GM21717 (cell line): Measurements from ENCODE around the gene COL21A1.
"Not testable (repeated sequence)": the region's sequence is repeated elsewhere in the genome, so short reads cannot be mapped to it uniquely, and the experiment has no call there.

Source experiments
- ATAC-seq: cut with Tn5 transposase; IDR thresholded peaks from one replicate; pipeline ENCODE4 v1.9.1; 2021; ENCODE audit warnings: mild to moderate bottlenecking, moderate library complexity; ENCODE audit not compliant: unreplicated experiment

The COL21A1 gene

DNA sequence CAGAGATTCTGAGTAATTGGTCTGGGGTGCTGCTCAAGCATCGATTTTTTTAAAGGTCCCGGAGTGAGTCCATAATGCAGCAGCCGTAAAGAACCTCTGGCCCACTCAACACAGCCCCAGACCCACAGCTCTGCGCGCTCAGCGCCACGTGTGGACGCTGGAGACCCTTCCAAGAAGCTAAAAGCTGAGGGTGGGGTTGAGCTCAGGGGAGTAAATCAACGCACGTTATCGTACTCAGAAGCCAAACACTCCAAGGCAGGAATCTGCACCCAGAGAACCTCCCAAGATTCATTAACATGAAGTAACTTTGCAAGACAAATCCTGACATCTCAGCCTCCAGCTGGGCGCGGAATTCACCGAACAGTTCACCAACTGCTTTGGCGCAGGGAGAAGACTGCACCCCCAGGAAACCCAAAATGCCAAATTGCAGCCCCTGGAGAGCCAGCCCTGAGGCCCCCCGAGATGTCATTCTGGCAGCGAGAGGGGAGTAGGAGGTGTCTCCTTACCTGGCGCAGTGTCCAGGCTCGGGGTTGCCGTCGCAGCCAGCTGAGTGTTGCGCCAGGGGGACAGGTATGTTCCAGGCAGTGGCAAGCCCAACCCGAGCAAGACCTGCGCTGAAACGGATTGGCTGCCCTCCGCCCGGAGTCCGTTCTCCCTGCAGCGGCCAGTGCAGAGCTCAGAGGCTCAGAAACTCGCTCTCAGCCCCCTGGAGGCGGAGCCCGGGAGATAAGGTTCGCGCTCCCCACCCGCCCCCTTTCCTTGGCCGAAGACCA lies at the start of gene COL21A1:
TSS of gene COL21A1 (minus strand) at position 700 of the 773 bp plus-strand sequence. CDS start 64,962 bp downstream, outside the sequence.
- no peak for ATAC-seq

DNA sequence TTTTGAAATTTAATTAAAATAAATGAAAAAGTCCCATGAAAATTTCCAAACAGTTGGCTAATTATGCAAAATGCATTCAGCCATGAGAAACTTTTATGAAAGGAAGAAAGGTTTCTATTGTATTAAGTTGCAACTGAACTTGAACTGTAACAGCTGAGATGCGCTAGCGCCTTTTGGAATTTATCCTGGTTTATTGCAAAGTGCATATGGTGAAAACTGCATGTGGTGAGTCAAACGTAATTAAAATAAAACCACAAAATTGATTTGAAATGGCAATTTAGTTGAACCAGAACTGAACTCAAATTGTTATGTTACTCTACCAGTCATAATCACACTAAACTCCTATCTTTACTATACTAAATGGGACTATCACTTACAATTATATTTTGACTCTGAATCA lies 46.4 kb upstream of the COL21A1 start:
- no peak for ATAC-seq

DNA sequence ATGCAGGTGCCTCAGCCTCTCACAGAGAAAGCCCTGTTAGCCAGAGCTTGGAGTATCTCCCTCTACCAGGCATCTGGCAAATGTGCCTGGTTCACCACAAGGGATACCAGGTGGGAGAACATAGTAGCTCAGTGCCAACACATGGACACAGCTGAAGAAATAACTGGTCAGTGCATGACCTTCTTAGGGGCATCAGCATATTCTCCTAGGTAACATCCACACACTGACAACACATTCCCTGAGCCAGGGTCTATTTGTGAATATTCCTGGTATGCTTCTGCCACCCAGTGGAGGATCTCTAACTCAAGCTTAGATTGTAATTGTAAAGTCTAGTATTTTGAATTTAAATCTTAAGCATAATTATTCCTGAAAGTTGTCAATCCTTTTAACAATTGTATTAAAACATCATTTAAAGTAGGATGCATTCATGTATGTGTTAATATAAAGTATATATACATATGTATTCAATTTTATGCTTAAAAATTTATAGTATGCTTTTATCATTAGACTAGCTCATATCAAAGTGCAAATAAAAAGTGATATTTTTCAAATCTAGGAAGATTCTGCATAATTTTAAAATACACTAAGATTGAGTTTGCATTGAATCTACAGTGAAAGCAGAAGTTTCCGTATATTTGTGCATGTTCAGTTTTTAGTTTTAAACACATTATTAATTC lies 45.3 kb upstream of the COL21A1 start:
- no peak for ATAC-seq

DNA sequence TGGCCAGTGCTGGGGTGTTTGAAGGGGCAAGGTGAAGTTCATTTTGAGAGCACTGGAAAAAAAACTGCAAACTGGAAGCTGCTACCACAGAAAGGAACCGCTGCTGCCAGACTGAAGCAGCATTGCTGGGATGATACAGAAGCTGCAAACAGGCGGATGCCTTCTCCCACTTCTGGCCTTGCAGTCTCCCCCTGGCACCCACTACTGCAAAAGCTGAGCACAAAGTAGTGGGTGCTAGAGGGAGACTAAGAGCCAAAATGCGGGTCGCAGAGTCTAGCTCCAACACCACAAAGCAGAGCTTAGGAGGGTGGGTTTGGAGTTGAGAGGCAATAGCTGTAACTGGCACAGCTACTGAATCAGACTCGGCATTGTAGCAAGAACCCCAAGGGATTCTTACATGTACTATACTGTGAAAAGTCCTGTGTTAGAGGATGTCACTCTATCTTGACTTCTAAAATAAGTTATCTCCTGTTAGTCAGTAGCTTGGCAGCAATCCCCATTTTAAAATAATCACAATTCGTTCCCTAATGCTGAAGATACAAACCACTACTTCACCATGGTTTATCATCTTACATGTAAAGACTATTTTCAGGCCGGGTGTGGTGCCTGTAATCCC lies 44.0 kb upstream of the COL21A1 start:
- ATAC-seq, result no peak

DNA sequence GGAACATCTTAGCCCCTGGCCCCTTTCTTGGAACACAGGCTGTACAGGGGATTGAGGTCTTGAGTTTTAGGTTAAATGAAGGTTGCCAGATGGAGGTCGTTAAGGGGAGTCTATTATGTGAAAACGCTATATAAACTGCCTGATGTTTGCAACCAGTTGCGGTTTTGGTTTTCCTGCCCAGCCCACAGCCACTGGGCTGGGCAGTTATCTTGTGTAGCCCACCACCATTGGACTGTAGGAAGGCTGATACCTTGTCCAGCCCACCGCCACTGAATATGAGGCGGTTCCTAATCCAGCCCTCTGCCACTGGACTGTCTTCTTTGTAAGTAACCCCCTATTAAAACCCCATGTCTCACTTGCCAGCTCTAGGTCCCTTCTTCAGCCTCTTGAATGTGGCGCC lies 42.3 kb upstream of the COL21A1 start:
- no peak for ATAC-seq

DNA sequence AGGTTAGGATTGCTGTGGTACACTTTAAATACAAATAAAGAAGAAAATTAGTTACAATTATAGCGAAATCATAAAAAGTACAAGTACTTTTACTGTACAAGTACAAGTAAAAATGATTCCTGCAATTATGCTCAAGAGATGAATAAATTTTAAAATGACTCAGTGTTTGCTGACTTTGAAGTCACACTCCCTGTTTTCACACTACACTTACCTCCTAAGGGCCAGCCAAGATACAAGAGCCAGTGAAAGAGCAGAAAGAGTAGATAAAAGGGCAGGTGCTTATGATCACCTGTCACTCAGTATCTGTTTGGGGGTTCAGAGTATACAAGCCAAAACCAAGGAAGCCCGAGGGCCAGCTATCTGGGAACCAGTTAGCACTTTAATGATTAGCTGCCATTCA lies 41.0 kb upstream of the COL21A1 start:
- ATAC-seq, result no peak

DNA sequence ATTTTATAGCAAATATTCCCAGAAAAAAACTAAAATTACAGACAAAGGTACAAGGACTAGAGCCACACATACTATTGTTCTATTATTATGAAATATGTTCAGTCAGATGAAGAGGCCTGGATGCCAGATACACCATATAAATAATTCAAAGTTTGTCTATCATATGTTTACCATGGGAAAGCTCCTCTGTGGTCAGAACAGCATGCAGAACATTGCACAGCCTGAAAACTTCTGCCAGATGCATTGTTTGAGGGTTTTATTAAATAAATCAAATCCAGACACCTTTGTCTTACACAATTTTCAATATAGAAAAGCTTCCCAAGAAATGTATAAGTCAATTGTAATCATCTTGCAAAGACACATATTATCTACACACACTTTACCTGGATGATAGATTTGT lies 35.0 kb upstream of the COL21A1 start:
- no peak for ATAC-seq

DNA sequence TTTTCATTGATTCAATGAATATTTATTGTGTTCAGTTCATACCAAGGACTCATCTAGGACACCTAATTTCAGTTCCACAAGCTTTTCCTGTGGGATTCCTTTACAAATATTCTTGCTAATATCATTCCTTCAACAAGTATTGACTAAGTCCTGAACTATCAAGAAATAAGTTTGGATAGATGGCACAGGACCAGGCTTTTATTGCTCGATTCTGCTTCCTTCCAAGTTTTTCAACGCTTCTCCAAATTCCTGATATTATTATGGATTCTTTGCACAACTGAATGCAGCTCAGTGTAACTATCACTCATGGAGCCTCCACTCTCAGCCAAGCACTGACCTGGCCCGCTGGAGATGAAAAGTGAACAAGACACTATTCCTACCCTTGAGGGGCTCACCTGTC lies 32.7 kb upstream of the COL21A1 start:
- ATAC-seq, result no peak

DNA sequence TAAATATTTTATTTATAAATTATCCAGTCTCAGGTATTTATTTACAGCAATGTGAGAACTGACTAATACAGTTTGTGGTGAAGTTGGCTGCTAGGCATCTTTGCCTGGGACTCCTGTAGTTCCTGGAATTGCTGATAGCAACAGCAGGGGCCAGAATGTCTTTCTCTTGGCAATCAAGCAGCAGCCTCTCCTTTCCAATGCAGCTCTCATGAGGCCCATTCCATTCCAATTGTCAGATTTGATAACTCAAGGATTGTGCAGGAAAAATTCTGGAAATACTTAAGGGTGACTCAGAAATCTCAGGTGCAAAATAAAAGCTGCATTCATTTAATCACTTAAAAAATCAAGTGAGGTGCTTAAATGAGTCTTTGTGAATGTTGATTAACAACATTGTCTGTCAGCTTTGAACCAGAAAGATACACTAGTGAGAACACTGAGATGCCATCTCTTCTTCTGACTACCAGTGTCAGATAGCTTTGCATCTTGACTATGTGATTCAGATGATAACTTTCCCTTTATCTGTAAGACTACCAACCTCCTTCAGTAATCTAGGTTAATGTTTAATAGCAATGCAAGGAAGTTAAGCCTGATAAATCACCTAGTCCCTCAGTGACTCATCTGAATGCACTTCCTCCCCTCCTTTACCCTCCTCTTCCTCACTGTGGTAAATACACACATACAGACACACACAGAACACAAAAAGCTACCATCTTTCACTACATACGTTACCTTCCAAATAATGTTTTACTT lies 32.1 kb upstream of the COL21A1 start:
- no peak for ATAC-seq

DNA sequence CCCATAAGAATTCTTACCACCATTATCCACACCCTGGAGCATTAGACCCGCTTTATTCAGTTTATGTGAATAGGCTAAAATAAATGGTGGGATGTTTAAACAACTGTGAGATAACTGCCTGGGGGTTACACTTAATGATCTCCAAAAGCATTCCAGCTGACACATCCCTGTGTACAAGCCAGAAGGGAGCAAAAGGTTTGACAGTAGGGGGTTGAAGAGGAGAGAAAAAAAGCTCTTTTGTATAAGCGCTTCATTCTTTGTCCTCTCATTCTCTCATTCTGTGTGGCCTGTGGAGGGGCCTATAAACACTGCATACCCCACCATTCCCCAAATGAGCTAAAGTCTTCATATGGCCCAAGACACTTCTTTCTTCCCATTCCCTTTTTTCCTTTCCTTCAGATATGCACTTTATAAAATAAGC lies 30.8 kb upstream of the COL21A1 start:
- ATAC-seq, result no peak

DNA sequence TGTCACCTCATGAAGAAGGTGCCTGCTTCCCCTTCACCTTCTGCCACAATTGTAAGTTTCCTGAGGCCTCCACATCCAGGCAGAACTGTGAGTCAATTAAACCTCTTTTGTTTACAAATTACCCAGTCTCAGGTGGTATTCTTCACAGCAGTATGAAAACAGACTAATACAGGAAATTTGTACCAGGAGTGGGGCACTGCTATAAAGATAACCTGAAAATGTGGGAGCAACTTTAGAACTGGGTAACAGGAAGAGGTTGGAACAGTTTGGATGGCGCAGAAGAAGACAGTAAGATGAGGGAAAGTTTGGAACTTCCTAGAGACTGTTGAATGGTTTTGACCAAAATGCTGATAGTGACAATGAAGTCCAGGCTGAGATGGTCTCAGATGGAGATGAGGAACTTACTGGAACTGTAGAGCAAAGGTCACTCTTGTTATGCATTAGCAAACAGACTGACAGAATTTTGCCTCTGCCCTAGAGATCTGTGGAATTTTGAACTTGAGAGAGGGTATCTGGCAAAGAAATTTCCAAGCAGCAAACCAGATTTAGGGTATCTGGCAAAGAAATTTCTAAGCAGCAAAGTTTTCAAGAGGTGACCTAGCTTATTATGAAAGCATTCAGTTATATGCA lies 23.5 kb upstream of the COL21A1 start:
- no peak for ATAC-seq

DNA sequence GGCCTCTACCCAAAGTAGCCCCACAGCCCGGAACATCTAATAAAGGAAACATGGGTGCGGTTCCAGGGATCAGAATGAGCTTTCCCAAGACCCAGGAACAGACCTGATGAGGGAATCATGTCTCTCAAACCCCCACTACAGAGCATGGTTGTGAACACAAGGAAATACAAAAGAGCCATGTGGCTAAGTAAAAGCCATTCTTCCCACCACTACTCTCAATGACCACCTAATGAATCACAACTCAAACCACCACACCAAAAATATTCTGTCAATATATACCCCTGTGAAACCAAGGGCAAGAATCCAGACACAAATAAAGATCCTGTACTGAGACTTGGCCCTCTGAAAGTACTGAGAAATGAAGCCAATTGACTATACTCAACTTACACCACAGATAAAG lies 20.9 kb upstream of the COL21A1 start:
- ATAC-seq, result no peak

DNA sequence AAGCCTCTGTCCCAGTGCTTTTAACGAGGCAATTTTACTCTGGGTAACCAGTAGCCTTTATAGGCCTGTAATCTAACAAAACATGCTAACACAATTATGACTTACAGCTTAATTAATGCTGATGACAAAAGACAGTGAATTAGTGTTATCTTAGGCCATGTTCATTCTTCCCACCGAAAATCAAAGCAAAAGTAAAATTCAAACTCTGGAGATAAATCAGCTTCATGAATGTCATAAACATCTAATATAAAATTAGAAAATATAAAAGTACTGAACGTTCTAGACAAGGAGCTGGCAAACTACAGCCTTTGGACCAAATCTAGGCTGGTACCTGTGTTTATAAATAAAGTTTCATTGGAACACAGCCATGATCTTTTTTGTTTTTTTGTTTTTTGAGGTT lies 18.6 kb upstream of the COL21A1 start:
- no peak for ATAC-seq

DNA sequence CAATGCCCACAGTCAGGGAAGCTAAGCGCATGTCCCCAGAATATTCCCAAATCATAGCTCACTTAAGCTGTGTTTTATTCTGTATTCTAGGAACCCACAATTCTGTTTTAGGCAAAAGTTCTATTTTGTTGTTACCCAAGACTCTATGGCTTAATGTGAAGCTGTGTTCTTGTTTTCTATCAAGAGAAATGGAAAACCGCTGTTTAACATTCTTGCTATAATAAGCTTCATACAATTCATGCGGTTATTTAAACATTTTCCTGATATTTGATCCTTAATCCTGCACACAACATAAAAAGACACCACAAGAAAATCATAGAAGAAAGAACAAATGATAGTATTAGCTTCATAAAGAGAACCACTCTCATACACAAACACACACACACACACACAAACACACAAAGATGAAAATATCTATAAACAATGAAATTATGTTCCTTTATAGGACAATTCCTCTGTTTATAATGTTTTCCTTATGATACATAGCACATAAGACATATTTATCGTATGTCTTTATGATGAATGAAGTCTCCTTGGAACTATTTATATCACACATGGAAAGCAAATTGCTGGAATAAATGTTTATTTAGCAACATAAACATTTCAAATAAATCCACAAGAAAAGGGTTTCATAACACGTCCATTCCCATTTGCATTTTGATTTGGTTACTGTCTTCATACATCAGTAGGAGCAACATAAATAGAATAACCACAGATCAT lies 16.4 kb upstream of the COL21A1 start:
- no peak for ATAC-seq

DNA sequence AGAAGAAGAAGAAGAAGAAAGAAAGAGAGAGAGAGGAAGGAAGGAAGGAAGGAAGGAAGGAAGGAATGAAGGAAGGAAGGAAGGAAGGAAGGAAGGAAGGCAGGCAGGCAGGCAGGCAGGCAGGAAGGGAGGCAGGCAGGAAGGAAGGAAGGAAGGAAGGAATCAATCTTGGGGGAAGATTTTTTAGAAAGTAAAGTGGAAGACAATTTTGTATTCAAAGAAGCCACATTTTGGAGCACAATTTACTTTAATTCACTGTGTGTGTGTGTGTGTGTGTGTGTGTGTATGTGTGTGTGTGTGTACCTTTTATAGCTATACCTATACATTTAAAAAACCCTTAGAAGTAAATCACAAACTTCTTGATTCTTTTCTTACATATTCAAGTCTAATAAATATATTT lies 13.2 kb upstream of the COL21A1 start:
- not testable (repeated sequence) for ATAC-seq

DNA sequence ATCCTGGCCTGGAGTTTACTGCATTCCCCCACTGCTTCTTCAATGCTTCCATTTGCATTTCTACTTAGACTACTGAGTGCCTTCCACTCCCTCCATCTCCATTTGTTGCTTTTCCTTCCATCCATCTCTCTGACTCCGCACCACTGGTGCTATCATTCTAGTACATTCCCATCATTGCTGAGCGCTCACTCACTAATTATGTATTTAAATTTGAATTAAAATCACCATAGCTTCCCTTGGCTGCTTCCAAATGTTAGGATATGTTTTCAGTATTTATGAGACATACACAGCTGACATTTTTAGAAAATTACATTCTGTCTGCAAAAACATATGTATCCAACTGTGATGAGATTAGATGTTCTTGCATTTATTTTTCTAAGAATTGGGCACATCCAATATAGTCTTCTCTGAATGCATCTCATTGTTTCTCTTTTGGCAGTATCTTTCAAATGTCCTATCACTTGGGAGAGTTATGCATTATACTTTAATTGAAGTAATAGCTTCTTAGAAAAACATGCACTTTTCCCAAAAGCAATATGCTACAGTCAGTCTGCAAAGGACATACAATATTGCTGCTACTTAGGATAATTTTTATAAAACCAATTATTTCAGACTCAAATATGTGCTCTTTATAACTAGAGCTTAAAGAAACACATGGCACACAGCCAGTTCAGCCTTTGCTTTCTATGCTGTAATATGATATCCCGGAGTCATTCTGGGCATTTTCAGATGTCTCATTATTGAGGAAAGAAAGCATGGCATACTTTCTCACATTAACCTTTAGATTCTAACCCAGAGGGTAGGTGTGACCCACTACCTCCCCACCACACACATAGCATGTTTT lies 12.1 kb upstream of the COL21A1 start:
- no peak for ATAC-seq

DNA sequence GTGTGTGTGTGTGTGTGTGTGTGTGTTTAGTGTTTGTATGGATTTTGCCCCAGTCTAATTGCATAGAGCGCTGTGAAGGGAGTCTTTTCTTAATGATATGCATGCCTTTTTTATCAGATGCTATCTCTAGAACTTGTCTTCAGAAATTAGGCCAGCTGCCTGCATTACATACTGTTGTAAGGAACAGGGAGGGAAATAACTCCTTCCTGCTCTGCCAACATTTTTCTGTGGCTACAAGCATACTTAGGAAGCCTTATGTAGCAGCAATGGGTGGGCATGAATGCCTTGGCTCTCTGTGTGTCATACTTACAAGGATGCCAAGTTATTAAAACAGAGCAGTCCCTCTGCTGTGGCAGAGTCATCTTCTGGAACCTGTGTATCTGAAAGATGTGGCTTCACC lies 8.0 kb upstream of the COL21A1 start:
- ATAC-seq, result no peak

DNA sequence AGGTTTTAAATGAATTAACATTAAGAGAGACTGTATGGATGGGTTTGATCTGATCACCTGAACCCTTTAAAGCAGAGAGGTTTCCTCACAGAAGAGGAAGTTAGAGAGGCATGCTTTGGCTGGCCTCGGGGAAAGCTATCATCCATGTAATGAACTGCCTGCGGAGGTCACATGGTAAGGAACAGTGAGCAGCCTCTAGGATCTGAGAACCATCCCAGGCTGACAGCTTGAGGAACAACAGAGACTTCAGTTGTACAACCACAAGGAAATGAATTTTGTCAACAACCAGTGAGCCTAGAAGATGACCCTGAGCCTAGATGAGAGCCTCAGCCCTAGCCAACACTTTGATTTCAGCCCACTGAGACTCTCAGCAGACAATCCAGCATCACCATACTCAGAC lies 2.9 kb upstream of the COL21A1 start:
- ATAC-seq, result no peak

DNA sequence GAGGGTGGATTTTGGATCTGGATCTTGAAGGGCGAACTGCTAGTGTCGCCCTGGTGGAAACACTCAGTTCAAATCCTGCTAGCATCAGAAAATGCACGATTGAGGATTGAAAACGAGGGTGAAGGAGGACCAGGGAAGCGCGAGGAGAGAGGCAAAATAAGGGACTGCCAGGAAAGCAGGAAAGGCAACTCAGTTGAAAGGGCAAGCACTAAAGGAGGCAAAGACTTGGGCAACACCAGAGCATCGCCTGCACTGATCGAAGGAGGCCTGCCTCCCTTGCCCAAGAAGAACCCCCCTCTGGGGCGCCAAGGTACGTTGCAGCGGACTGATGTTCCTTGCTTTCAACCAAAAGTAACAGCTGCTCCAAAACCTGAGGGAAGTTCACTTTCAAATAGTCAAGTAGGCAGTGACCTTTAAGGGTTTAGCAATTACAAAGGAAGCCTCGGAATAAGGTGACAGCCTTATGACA lies 308 bp upstream of the COL21A1 start:
- no peak for ATAC-seq
